ENCODE data around the gene GLIS1. TPM values are rescaled to one million over a fixed set of nuclear protein-coding genes. Genes with fewer than 3 reads are reported as not detected.

The GLIS1 gene
- total and polyA plus RNA-seq, 2 of the 8 experiments (the other 6 are each of a cell fraction or from before 2014, with no cell fraction given): 0.15 to 0.22 TPM

GRCh38 chr1:53594391-53595180 lies 144.4 kb downstream of the GLIS1 start:
- H3K4me3 ChIP-seq (ENCODE audit: extremely low read depth in 1 of 4, insufficient read depth in 2 of 4, low read depth in 3 of 4, low read length in 4 of 4): no peak overlapping the region

More at GRCh38 chr1:53594391-53595180, 144.4 kb downstream of the GLIS1 start:
- 85% methylated on average over 25 of the region's 31 CpGs; no CpG with 5 or more reads in 1 of the 2 experiments for WGBS, 2 experiments (ENCODE audit: extremely low coverage in 1 of 2, insufficient coverage in 1 of 2, insufficient read length in 1 of 2, insufficient replicate concordance in 2 of 2, low coverage in 1 of 2, low lambda C conversion rate in 2 of 2, missing lambda C conversion rate in 1 of 2)
- Histone ChIP-seq H3K9ac (replicated peaks in 1 of 4; ENCODE audit: extremely low read depth in 1 of 4, low read depth in 3 of 4, low read length in 3 of 4) (no peak overlapping the region), H2BK15ac (ENCODE audit: low read length) (peak overlapping the region; percentile 88; the same call in 1 of the 2 replicates), H3K4ac (replicated peaks; ENCODE audit: insufficient read length, low read depth, low read length) (no peak overlapping the region), H3K79me1 (ENCODE audit: low read depth, low read length) (no peaks in the 10 kb centered on the region), H4K5ac (ENCODE audit: insufficient read length, low read depth, low read length) (no peak overlapping the region), H3K56ac (replicated peaks; ENCODE audit: insufficient read length, low read depth, low read length) (no peak overlapping the region), H3K14ac (ENCODE audit: insufficient read length) (no peak overlapping the region), H2BK5ac (ENCODE audit: low read depth, low read length) (no peak overlapping the region), H3K4me1 (replicated peaks in 1 of 4; ENCODE audit: control insufficient read depth in 3 of 4, insufficient read depth in 4 of 4, low read length in 3 of 4) (peaks cover 0 to 7% (median 5%) of the 10 kb centered on the region in 4 experiments; a peak in 5 of 7 replicates), H2AFZ (ENCODE audit: low read length) (no peak overlapping the region), H2BK20ac (ENCODE audit: low read length) (no peak overlapping the region), H3K79me2 (ENCODE audit: control insufficient read depth in 1 of 2, insufficient read depth in 2 of 2, low read length in 2 of 2) (no peaks in the 10 kb centered on the region), H4K20me1 (replicated peaks in 1 of 2; ENCODE audit: control insufficient read depth in 1 of 2, insufficient read depth in 2 of 2, low read length in 2 of 2) (no peaks in the 10 kb centered on the region), H4K8ac (ENCODE audit: extremely low read depth, insufficient read depth, low read length) (peak overlapping the region; percentile 81), H3K27me3 (replicated peaks in 1 of 4; ENCODE audit: control insufficient read depth in 3 of 4, extremely low read depth in 1 of 4, insufficient read depth in 3 of 4, low read length in 3 of 4) (peaks cover 0 to 7% (median 1%) of the 10 kb centered on the region in 4 experiments; a peak in 4 of 7 replicates), H2AK5ac (ENCODE audit: low read depth, low read length) (no peak overlapping the region), H3K23ac (ENCODE audit: insufficient read length) (no peak overlapping the region), H2BK120ac (replicated peaks; ENCODE audit: low read depth, low read length) (no peak overlapping the region), H3K18ac (ENCODE audit: extremely low read depth, low read length) (0 out of 2 replicates have a peak overlapping the region, but pooled peaks have one; percentile 55), H3K9me3 (ENCODE audit: insufficient read depth in 2 of 2, low read depth in 1 of 2, low read length in 1 of 2) (no peaks in the 10 kb centered on the region), H3K23me2 (ENCODE audit: low read depth, low read length) (no peaks in the 10 kb centered on the region), H2BK12ac (ENCODE audit: low read depth, low read length) (peak overlapping the region; percentile 72; the same call in 1 of the 2 replicates), H3K27ac (ENCODE audit: low read depth, low read length) (no peak overlapping the region), H3K4me2 (ENCODE audit: insufficient read depth in 1 of 2, low read depth in 2 of 2, low read length in 2 of 2) (no peak overlapping the region), H4K91ac (replicated peaks; ENCODE audit: insufficient read length, low read length) (peak overlapping the region; percentile 49), H3K36me3 (ENCODE audit: control insufficient read depth in 2 of 4, insufficient read depth in 4 of 4, low read length in 3 of 4) (no peaks in the 10 kb centered on the region)
- TF ChIP-seq KDM5A (IDR thresholded peaks at IDR 0.05; ENCODE audit: low read length): no peak
- 0 out of 2 replicates have a peak, but pooled peaks have one; percentile 18 for TF ChIP-seq E2F6 (IDR thresholded peaks at IDR 0.05)
- no peak for DNase-seq (ENCODE audit: low read depth in 1 of 2, low spot score in 2 of 2)
- no peak for FAIRE-seq
- CTCF ChIA-PET (ENCODE audit: partially characterized antibody): interaction anchor here (0.6 to 17.1 kb wide), 48 partner anchors 9 to 235 kb away, joined by 3 to 264 read pairs (median 5); no protein-coding TSS in a partner anchor
- POLR2A ChIA-PET (ENCODE audit: partially characterized antibody): interaction anchor here (0.8 to 1.2 kb wide), 4 partner anchors 9 to 104 kb away, joined by 3 to 4 read pairs (median 3); no protein-coding TSS in a partner anchor

Measured in H1 (cell line).